HG02884 (cell line): Measurements from ENCODE around the gene GP9.

Experiments used
- ATAC-seq: cut with Tn5 transposase; IDR thresholded peaks from one replicate; pipeline ENCODE4 v1.9.1; 2021; ENCODE audit warnings: mild to moderate bottlenecking, moderate library complexity; ENCODE audit not compliant: unreplicated experiment

The GP9 gene

GRCh38 chr3:129060276-129061022 is at the start of gene GP9:
GP9 (plus strand) TSS chr3:129060779; CDS start chr3:129061740, 961 bp downstream.
- ATAC-seq = no peak

DNA sequence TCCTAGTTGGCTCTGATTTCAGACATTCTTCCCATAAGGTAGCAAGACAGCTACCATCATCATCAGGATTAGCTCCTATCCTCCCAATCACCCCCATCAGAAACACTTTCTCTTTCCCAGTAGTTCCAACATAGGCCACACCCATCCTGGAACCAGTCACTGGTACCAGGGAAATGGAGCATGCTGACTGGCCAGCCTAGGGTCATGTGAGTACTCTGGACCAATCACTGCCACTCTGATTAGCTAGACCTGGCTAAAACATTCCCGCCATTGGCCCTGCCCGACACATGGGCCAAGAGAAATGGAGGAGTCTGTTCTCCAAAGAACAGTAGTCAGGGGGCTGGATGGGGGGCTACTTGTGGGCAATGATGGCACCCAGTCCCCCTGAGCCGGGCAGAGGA is 47.1 kb upstream of the GP9 start:
- no peak for ATAC-seq

GRCh38 chr3:129014148-129014547 is 46.4 kb upstream of the GP9 start:
- no peak for ATAC-seq

DNA sequence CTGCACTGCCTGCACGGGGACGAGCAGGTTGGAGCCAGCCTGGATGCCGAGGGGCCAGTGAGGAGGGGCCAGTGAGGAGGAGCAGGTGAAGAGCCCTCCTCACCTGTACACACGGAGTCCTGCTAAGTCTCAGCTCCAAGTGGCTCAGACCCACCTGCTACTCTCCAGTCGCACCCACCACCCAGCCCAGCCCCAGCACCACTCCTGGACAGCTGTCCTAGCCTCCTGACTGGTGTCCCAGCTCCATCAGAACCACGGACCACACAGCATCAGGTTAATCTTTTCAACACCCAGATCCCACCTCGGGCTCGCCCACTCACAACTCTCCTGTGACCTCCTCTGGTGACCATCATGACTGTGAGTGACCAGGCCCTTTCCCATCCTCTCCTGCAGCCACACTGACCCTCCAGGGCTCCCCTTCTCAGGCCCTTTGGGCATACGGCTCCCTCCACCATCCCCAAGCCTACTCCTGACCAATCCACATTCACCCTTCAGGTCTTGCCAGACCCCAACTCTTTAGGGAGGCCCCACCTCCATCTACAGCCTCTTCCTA is 45.7 kb upstream of the GP9 start:
- no peak for ATAC-seq

DNA sequence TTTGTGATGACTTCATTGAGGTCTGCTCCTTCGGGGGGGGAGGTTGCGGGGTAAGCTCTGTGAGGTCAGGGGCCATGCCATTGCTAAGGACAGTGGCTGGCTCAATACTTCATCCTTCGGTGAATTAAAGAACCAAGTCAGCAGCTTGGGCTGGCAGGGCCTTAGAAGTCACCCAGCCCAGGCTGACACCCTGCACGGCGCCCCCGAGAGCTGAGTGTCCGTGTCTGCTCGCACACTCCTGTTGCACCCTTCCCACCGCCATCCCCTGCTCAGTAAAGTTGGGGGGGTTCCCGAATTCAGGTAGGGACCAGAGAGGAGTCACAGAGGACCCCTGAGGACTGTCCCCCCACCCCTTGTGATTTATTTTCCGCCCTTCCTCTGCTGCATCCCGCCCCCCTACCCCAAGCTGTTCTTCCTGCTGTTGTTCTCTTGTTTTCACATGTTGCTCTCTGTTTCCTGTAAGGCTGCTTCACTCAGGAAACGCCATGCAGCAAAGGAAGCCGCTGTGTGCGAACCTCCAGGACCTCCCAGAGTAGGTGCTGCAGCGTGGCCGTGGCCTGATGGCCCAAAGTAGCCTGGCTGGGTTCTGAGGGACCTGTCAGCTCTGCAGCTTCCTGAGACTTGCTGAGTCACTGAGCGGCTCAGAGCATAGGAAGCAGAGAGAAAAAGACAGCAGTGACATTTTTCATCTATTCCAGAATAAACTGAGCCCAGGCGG is 45.0 kb upstream of the GP9 start:
- ATAC-seq = no peak

DNA sequence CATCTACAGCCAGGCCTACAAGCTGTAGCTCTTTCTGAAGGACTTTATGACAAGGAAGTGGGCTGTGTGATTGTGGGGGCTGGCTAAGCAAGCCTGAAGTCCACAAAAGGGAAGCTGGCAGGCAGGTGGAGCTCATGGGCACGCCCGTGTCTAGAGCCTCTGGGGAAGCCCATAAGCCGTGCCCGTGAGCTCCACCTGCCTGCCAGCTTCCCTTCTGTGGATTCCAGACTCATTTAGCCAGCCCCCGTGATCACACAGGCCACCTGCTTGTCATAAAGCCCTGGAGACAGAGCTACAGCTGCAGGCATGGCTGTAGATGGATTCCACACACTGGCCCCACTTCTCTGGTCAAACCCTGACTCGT is 44.2 kb upstream of the GP9 start:
- ATAC-seq = no peak

GRCh38 chr3:129016720-129017483 is 43.7 kb upstream of the GP9 start:
- no peak for ATAC-seq

- ATAC-seq = no peak
Observed at GRCh38 chr3:129017484-129017899, 43.1 kb upstream of the GP9 start.

DNA sequence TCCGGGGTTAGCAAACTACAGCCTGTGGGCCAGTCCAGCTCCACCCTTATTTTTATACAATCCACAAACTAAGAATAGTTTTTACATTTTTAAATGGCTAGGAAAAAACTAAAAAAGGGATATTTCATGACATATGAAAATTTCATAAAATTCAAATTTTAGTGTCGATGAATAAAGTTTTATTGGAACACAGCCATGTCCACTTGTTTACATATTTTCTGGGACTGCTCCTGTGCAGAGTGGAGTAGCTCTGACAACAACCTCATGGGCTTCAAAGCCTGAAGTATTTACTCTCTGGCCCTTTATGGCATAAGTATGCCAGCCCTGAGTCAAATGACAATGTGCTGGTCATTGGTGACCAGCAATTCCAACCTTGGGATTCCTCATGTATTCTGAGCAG is 42.3 kb upstream of the GP9 start:
- no peak for ATAC-seq

DNA sequence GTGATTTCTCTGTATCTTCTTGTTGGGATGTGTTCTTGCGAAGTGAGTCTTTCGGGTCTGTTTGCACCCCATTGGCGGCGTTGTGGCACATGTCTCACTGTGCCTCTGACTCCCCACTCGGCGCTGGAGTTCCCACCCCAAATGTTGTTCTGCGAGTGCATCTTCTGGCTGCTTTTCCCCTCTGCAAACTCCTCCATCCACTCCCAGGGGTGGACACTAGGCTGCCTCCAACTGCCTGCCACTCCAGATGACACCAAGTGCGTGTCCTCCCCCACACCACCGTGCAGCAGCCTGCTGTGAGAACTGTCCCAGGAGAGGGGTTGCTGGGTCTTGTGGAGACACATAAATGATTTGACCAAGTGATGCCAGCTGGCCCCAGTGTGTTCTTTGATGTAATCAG is 41.8 kb upstream of the GP9 start:
- no peak for ATAC-seq

DNA sequence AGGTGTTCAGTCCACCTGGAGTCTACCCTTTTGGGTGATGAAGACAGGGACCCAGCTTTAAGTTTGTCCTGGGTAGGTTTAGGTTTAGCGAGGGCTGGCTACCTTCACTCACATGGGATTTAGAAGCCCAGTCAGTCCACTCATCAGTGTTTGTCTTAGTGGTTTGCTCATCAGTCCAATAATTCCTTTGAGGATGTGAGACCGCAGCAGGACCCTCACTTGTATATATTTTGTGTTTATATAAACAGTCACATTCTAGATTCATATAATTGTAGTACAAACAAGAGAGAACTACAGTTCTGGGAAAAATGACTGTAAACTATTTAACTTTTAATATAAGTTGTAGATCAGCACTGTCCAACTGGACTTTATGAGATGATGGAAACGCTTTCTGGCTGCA is 41.3 kb upstream of the GP9 start:
- no peak for ATAC-seq

- no peak for ATAC-seq
Observed at GRCh38 chr3:129020691-129021090, 39.9 kb upstream of the GP9 start.

GRCh38 chr3:129021140-129021551 is 39.4 kb upstream of the GP9 start:
- no peak for ATAC-seq

DNA sequence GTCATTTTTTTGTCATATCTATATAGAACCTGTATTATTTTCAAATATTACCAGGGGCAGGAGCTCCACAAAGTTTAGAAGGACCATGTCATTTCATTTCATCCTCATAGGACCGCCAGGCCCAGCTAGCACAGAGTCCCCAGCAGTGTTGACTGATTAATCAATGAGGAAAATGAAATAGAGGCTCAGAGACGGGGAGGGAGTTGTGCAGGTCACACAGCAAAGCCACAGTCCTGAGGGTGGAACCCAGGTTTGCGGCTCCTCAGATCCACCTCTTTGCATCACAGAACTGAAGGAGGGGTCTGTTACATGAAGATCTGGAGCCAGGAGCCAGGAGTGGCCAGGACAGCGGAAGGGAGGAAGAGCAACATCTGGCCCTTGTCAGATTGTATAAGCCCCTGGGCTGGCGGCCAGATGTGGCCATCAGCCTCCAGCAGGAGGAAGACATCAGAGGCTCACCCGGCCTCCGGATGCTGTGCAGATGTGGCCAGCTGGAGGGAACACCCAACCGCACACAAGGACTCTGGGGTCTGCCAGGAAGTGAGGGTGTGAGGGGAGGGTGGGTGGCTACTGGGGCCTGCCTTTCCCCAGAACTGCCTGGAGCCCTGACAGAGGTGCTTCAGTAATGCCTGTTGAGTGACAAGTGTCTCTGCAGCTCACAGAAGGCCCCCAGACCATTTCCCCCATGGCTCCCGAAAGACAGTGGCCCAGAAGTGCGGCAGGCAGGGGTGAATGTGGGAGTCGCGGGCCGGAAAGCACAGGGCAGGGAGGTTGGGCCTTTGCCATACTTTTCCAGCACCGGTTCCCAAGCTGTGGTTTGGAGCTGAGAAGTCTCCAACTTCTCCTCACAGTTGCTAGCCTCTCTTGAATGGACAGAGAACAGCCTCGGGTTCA is 38.2 kb upstream of the GP9 start:
- ATAC-seq = no peak

- no peak for ATAC-seq
Observed at GRCh38 chr3:129023008-129023358, 37.6 kb upstream of the GP9 start.

GRCh38 chr3:129023909-129024308 is 36.7 kb upstream of the GP9 start:
- ATAC-seq = no peak

- ATAC-seq = no peak
Observed at GRCh38 chr3:129025108-129025507, 35.5 kb upstream of the GP9 start.

DNA sequence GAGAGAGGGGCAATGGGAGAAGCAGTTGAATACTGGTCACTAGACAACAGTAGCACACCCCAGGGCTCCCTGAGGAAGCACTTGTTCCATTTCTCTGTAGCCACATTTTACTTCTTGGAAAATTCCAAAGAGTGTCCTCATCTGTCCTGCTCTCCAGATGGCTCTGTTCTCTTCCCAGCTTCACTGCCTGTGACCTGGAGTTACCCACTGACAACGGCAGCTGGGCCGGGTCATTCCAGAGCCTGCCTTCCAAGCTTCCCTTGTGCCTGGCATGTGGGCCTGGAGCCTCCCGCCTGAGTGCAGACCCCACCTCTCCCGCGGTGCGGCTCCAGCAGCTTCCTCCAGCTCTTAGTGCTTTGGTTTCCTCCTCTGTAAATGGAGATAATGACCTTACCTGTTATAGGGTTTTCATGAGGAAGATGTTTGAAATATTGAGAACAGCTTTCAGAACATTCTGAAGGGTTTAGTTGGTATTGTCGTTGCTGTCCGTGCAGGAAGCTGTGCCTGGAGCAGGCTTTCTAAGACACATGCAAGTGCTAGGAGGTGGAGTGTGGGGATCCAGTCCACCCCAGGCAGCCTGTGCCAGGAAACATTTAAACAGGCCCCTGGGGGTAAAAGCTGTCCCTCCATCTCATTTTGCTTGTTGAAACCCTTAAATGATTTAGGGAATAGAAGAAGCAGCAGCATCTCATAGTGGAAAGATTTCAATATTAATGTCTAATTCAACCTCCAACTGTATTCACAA is 34.7 kb upstream of the GP9 start:
- no peak for ATAC-seq

DNA sequence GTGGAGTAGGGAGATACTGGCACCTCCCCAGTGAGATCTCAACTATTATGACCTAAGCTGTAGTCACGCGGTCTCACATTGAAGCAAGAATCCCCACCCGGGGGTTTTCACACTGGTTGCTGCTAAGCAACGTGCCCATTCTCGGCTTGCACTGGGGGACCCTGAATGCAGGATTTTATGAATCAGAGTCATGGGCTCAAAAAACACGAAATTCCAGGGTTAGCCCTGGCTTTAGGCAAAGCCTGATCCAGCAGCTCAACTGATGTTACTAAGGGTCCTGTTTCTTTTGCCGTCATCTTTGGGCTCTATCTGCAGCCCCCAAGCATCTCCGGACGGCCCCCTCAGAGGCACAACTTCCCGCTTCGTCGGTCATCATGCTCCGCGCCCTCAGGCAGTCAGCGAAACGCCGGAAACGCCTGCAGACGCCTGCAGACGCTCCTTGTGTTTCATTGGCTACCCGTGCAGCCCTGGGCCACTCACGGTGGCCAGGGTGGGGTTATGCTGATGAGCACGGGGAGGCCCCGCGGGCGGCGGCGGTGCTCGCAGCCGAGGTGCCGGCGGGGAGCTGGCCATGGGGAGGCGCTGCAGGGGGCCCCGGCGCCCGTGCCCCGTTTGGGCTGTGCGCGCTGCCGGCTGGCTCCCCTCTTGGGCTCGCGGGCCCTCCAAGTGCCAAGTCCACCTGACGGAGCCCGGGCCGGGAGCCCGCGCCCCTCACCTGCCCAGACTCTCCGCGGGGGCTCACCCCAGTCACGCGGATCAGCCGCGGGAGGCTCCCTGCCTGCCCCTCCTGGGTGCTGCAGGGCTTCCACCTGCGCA is 33.6 kb upstream of the GP9 start:
- ATAC-seq = peak; percentile 100
